HCEC 1CT (cell line): ENCODE results near the gene MFSD12.
"Not testable (repeated sequence)": the region's sequence is repeated elsewhere in the genome, so short reads cannot be mapped to it uniquely, and the experiment has no call there.

Experiments
- DNase-seq: peaks from one replicate; pipeline ENCODE4 v3.0.0-alpha.2; 2017

The MFSD12 gene

GRCh38 chr19:3536429-3537100 lies 20.8 kb downstream of the MFSD12 start:
- no peak for DNase-seq

GRCh38 chr19:3535981-3536380 lies 21.4 kb downstream of the MFSD12 start:
- no peak for DNase-seq

- no peak for DNase-seq
These were observed 21.8 kb downstream of the MFSD12 start for GRCh38 chr19:3535563-3535965.

GRCh38 chr19:3535235-3535535 lies 22.2 kb downstream of the MFSD12 start:
- DNase-seq: no peak

GRCh38 chr19:3534375-3535234 lies 22.8 kb downstream of the MFSD12 start:
- no peak for DNase-seq

- no peak for DNase-seq
These were observed 23.7 kb downstream of the MFSD12 start for GRCh38 chr19:3533563-3534216.

- DNase-seq: no peak
These were observed 24.4 kb downstream of the MFSD12 start for GRCh38 chr19:3533033-3533432.

- no peak for DNase-seq
These were observed 25.1 kb downstream of the MFSD12 start for GRCh38 chr19:3532154-3532786.

- no peak for DNase-seq
These were observed 25.7 kb downstream of the MFSD12 start for GRCh38 chr19:3531716-3532115.

- DNase-seq: no peak
These were observed 27.0 kb downstream of the MFSD12 start for GRCh38 chr19:3530389-3530788.

- not testable (repeated sequence) for DNase-seq
These were observed 28.1 kb downstream of the MFSD12 start for GRCh38 chr19:3529299-3529698.

- no peak for DNase-seq
These were observed 28.7 kb downstream of the MFSD12 start for GRCh38 chr19:3528539-3529211.

GRCh38 chr19:3528080-3528479 lies 29.3 kb downstream of the MFSD12 start:
- DNase-seq: no peak

GRCh38 chr19:3527238-3527910 lies 30.0 kb downstream of the MFSD12 start:
- DNase-seq: no peak

- no peak for DNase-seq
These were observed 30.7 kb downstream of the MFSD12 start for GRCh38 chr19:3526507-3527237.

- DNase-seq: no peak
These were observed 32.4 kb downstream of the MFSD12 start for GRCh38 chr19:3524904-3525451.

- no peak for DNase-seq
These were observed 33.1 kb downstream of the MFSD12 start for GRCh38 chr19:3524078-3524842.

GRCh38 chr19:3523361-3524077 lies 33.9 kb downstream of the MFSD12 start:
- DNase-seq: no peak

GRCh38 chr19:3522421-3523360 lies 34.7 kb downstream of the MFSD12 start:
- no peak for DNase-seq
